DOHH2 (cell line): ENCODE results near the gene TRMT1L.

Experiments used
- EZH2phosphoT487 ChIP-seq: fragments of 200-600 bp; sonication (generic); IDR thresholded peaks from 2 replicates; pipeline ENCODE4 v1.6.1; 2017; ENCODE audit warnings: borderline replicate concordance, mild to moderate bottlenecking, antibody characterized with exemption, low read length, moderate library complexity, mixed read lengths
- TF ChIP-seq, protein P1 (sequence below): fragments of 200-600 bp; sonication (generic); IDR thresholded peaks from one replicate; pipeline ENCODE4 v1.5.1; 2014; ENCODE audit warnings: antibody characterized with exemption, mild to moderate bottlenecking, low read depth, low read length; ENCODE audit not compliant: poor library complexity, severe bottlenecking

DNA sequence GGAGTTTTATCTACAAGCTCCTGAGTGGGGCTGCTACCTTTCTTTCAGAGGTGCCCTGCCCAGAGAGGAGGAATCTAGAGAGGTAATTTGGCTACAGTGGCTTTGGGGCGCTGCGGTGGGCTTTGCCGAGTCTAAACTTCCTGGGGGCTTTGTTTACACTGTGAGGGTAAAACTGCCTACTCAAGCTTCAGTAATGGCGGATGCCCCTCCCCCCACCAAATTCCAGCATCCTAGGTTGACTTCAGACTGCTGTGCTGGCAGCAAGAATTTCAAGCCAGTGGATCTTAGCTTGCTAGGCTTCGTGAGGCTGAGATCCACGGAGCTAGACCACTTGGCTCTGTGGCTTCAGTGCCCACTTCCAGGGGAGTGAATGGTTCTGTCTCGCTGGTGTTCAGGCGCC lies 44.1 kb upstream of the TRMT1L start:
- TF ChIP-seq, protein P1, sequence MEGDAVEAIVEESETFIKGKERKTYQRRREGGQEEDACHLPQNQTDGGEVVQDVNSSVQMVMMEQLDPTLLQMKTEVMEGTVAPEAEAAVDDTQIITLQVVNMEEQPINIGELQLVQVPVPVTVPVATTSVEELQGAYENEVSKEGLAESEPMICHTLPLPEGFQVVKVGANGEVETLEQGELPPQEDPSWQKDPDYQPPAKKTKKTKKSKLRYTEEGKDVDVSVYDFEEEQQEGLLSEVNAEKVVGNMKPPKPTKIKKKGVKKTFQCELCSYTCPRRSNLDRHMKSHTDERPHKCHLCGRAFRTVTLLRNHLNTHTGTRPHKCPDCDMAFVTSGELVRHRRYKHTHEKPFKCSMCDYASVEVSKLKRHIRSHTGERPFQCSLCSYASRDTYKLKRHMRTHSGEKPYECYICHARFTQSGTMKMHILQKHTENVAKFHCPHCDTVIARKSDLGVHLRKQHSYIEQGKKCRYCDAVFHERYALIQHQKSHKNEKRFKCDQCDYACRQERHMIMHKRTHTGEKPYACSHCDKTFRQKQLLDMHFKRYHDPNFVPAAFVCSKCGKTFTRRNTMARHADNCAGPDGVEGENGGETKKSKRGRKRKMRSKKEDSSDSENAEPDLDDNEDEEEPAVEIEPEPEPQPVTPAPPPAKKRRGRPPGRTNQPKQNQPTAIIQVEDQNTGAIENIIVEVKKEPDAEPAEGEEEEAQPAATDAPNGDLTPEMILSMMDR = no peak
- no peak for TF ChIP-seq EZH2phosphoT487
